ENCODE results near the gene PODXL. TPM values are rescaled to one million over a fixed set of nuclear protein-coding genes. Genes with fewer than 3 reads are reported as not detected.

Gene PODXL
- polyA plus RNA-seq, 1 donor (not counting 4 experiments of a cell fraction or from before 2014, with no cell fraction given), result 0.08 TPM

GRCh38 chr7:131524115-131524514 is 32.3 kb downstream of the PODXL start:
- TF ChIP-seq EZH2 (IDR thresholded peaks at IDR 0.05; ENCODE audit: low read length), result no peak
- no peak for TF ChIP-seq CTCF (optimal IDR thresholded peaks at IDR 0.05 in 1 of 3, IDR thresholded peaks at IDR 0.05 in 1 of 3, conservative IDR thresholded peaks at IDR 0.05 in 1 of 3; ENCODE audit: extremely low read depth in 1 of 3, insufficient read depth in 2 of 3, low read length in 3 of 3)
- no peaks in the 10 kb centered on the region for H3K9me1 ChIP-seq (ENCODE audit: control insufficient read depth, extremely low read depth, insufficient read depth, low read length)
- FAIRE-seq (no peak), DNase-seq (ENCODE audit: low read depth, low spot score) (no peak)
- no peak overlapping the region for H3K4me3 ChIP-seq (ENCODE audit: control insufficient read depth in 2 of 3, extremely low read depth in 1 of 3, insufficient read depth in 2 of 3, low read depth in 1 of 3, low read length in 3 of 3)
- no peaks in the 10 kb centered on the region for H3K79me2 ChIP-seq (ENCODE audit: control insufficient read depth, insufficient read depth, low read length)
- no peaks in the 10 kb centered on the region for H3K27me3 ChIP-seq (ENCODE audit: control insufficient read depth, extremely low read depth, insufficient read depth, low read length)
- no peaks in the 10 kb centered on the region for H3K4me1 ChIP-seq (ENCODE audit: control insufficient read depth, extremely low read depth, insufficient read depth, low read length)
- no peak overlapping the region for H3K9ac ChIP-seq (ENCODE audit: control insufficient read depth, extremely low read depth, insufficient read depth, low read length)
- no peaks in the 10 kb centered on the region for H4K20me1 ChIP-seq (ENCODE audit: control insufficient read depth, extremely low read depth, insufficient read depth, low read length)
- no peak overlapping the region for H2AFZ ChIP-seq (ENCODE audit: control insufficient read depth, low read length)
- no peaks in the 10 kb centered on the region for H3K36me3 ChIP-seq (ENCODE audit: control insufficient read depth in 2 of 2, extremely low read depth in 1 of 2, insufficient read depth in 2 of 2, low read length in 2 of 2)
- H3K27ac ChIP-seq (ENCODE audit: control insufficient read depth, insufficient read depth, low read length), result no peak overlapping the region
- dilution Hi-C loops (cut with MboI; ENCODE audit: extremely low pct_ligation_motif_present, low sequenced_read_pairs), result no loop called here
- no peak overlapping the region for H3K4me2 ChIP-seq (ENCODE audit: control insufficient read depth, extremely low read depth, insufficient read depth, low read depth, low read length)
- no peaks in the 10 kb centered on the region for H3K9me3 ChIP-seq (ENCODE audit: control insufficient read depth, low read depth, low read length)

GRCh38 chr7:131522325-131522930 is 34.0 kb downstream of the PODXL start:
- Histone ChIP-seq H3K27me3 (ENCODE audit: control insufficient read depth, extremely low read depth, insufficient read depth, low read length) (no peaks in the 10 kb centered on the region), H3K9me1 (ENCODE audit: control insufficient read depth, extremely low read depth, insufficient read depth, low read length) (no peaks in the 10 kb centered on the region), H3K36me3 (ENCODE audit: control insufficient read depth in 2 of 2, extremely low read depth in 1 of 2, insufficient read depth in 2 of 2, low read length in 2 of 2) (no peaks in the 10 kb centered on the region), H3K27ac (ENCODE audit: control insufficient read depth, insufficient read depth, low read length) (no peak overlapping the region), H2AFZ (ENCODE audit: control insufficient read depth, low read length) (no peak overlapping the region), H3K9me3 (ENCODE audit: control insufficient read depth, low read depth, low read length) (no peaks in the 10 kb centered on the region), H3K4me2 (ENCODE audit: control insufficient read depth, extremely low read depth, insufficient read depth, low read depth, low read length) (no peak overlapping the region), H3K79me2 (ENCODE audit: control insufficient read depth, insufficient read depth, low read length) (no peaks in the 10 kb centered on the region), H3K4me3 (ENCODE audit: control insufficient read depth in 2 of 3, extremely low read depth in 1 of 3, insufficient read depth in 2 of 3, low read depth in 1 of 3, low read length in 3 of 3) (no peak overlapping the region), H3K4me1 (ENCODE audit: control insufficient read depth, extremely low read depth, insufficient read depth, low read length) (no peaks in the 10 kb centered on the region), H3K9ac (ENCODE audit: control insufficient read depth, extremely low read depth, insufficient read depth, low read length) (no peak overlapping the region), H4K20me1 (ENCODE audit: control insufficient read depth, extremely low read depth, insufficient read depth, low read length) (no peaks in the 10 kb centered on the region)
- TF ChIP-seq EZH2 (IDR thresholded peaks at IDR 0.05; ENCODE audit: low read length), result no peak
- no peak for TF ChIP-seq CTCF (optimal IDR thresholded peaks at IDR 0.05 in 1 of 3, IDR thresholded peaks at IDR 0.05 in 1 of 3, conservative IDR thresholded peaks at IDR 0.05 in 1 of 3; ENCODE audit: extremely low read depth in 1 of 3, insufficient read depth in 2 of 3, low read length in 3 of 3)
- DNase-seq (ENCODE audit: low read depth, low spot score) (no peak), FAIRE-seq (no peak)
- dilution Hi-C loops (cut with MboI; ENCODE audit: extremely low pct_ligation_motif_present, low sequenced_read_pairs), result no loop called here

Data from keratinocyte (primary cell).